DND-41 (cell line): ENCODE results near the gene CEP112.

Source experiments
- ATAC-seq: fragments of 200-7000 bp; cut with Tn5 transposase; 3 replicates; pipeline ENCODE4 v1.9.1; 2021; ENCODE audit warnings: low read depth; ENCODE audit not compliant: insufficient read depth
- DNase-seq: peaks from one replicate; pipeline ENCODE4 v3.0.0-alpha.2; 2020
- H2AFZ ChIP-seq: 2 replicates; pipeline ENCODE4 v1.6.0; 2012; ENCODE audit warnings: low read depth, low read length
- H3K27ac ChIP-seq: 2 replicates; pipeline ENCODE4 v1.5.1; 2012; ENCODE audit warnings: low read length, inconsistent platforms
- H3K27me3 ChIP-seq: fragments of 200-600 bp; sonication (generic); 2 replicates; pipeline ENCODE4 v1.6.0; 2012; ENCODE audit warnings: low read length, mild to moderate bottlenecking, inconsistent platforms; ENCODE audit not compliant: insufficient read depth, poor library complexity
- H3K36me3 ChIP-seq: 2 replicates; pipeline ENCODE4 v1.5.1; 2012; ENCODE audit warnings: low read length, inconsistent platforms; ENCODE audit not compliant: insufficient read depth
- H3K4me1 ChIP-seq: 2 replicates; pipeline ENCODE4 v1.5.1; 2012; ENCODE audit warnings: mild to moderate bottlenecking, low read length; ENCODE audit not compliant: insufficient read depth
- H3K4me2 ChIP-seq: 2 replicates; pipeline ENCODE4 v1.6.0; 2012; ENCODE audit warnings: mild to moderate bottlenecking, moderate library complexity, low read length, inconsistent platforms; ENCODE audit not compliant: insufficient read depth
- H3K4me3 ChIP-seq, 2 experiments: fragments of 200-600 bp in 1 of 2; shearing (Covaris generic) in 1 of 2; 2 replicates each; pipeline ENCODE4 v1.5.1; 2012 to 2016; ENCODE audit warnings: inconsistent platforms in 2 of 2, low read length in 2 of 2, mild to moderate bottlenecking in 2 of 2, low read depth in 1 of 2, moderate library complexity in 1 of 2
- H3K79me2 ChIP-seq: 2 replicates; pipeline ENCODE4 v1.6.0; 2012; ENCODE audit warnings: low read length, inconsistent platforms; ENCODE audit not compliant: insufficient read depth
- H3K9ac ChIP-seq: 2 replicates; pipeline ENCODE4 v1.6.0; 2012; ENCODE audit warnings: low read depth, mild to moderate bottlenecking, inconsistent platforms, low read length, moderate library complexity
- H3K9me3 ChIP-seq: 2 replicates; pipeline ENCODE4 v1.5.1; 2012; ENCODE audit warnings: low read length, moderate library complexity, mild to moderate bottlenecking, inconsistent platforms; ENCODE audit not compliant: insufficient read depth, severe bottlenecking
- H4K20me1 ChIP-seq: 2 replicates; pipeline ENCODE4 v1.6.0; 2012; ENCODE audit warnings: low read length; ENCODE audit not compliant: insufficient read depth
- CTCF ChIP-seq: IDR thresholded peaks from 2 replicates; pipeline ENCODE4 v1.5.1; 2012; ENCODE audit warnings: borderline replicate concordance, low read length, moderate library complexity, mild to moderate bottlenecking; ENCODE audit not compliant: poor library complexity, severe bottlenecking; ENCODE audit errors: extremely low read depth
- EZH2 ChIP-seq: IDR thresholded peaks from 3 replicates; pipeline ENCODE4 v1.6.1; 2012; ENCODE audit warnings: borderline replicate concordance, low read depth, mild to moderate bottlenecking, moderate library complexity, low read length, inconsistent platforms; ENCODE audit not compliant: severe bottlenecking

The CEP112 gene

GRCh38 chr17:65626451-65626850, 565.5 kb downstream of the CEP112 start:
- Histone ChIP-seq H3K4me3 (no peak overlapping the region), H4K20me1 (no peaks in the 10 kb centered on the region), H3K9me3 (no peaks in the 10 kb centered on the region), H3K27me3 (no peaks in the 10 kb centered on the region), H3K79me2 (no peaks in the 10 kb centered on the region), H3K27ac (no peak overlapping the region), H3K9ac (no peak overlapping the region), H3K4me2 (no peak overlapping the region), H3K36me3 (no peaks in the 10 kb centered on the region), H2AFZ (no peak overlapping the region), H3K4me1 (no peaks in the 10 kb centered on the region)
- DNase-seq = no peak
- TF ChIP-seq CTCF = no peak
- no peak for TF ChIP-seq EZH2
- no peak for ATAC-seq

GRCh38 chr17:65618516-65618915, 573.4 kb downstream of the CEP112 start:
- Histone ChIP-seq H3K4me2 (no peak overlapping the region), H3K27ac (no peak overlapping the region), H3K79me2 (no peaks in the 10 kb centered on the region), H3K9me3 (no peaks in the 10 kb centered on the region), H2AFZ (no peak overlapping the region), H3K4me3 (no peak overlapping the region), H3K27me3 (no peaks in the 10 kb centered on the region), H4K20me1 (no peaks in the 10 kb centered on the region), H3K36me3 (no peaks in the 10 kb centered on the region), H3K9ac (no peak overlapping the region), H3K4me1 (no peaks in the 10 kb centered on the region)
- no peak for TF ChIP-seq EZH2
- TF ChIP-seq CTCF = no peak
- ATAC-seq = no peak
- no peak for DNase-seq

GRCh38 chr17:65617496-65617895, 574.4 kb downstream of the CEP112 start:
- no peaks in the 10 kb centered on the region for H4K20me1 ChIP-seq
- H3K36me3 ChIP-seq = no peaks in the 10 kb centered on the region
- no peak for TF ChIP-seq CTCF
- TF ChIP-seq EZH2 = no peak
- H2AFZ ChIP-seq = no peak overlapping the region
- no peak overlapping the region for H3K4me2 ChIP-seq
- no peaks in the 10 kb centered on the region for H3K27me3 ChIP-seq
- no peak overlapping the region for H3K4me3 ChIP-seq
- ATAC-seq (no peak), DNase-seq (no peak)
- no peaks in the 10 kb centered on the region for H3K9me3 ChIP-seq
- H3K27ac ChIP-seq = no peak overlapping the region
- no peaks in the 10 kb centered on the region for H3K4me1 ChIP-seq
- H3K79me2 ChIP-seq = no peaks in the 10 kb centered on the region
- no peak overlapping the region for H3K9ac ChIP-seq

GRCh38 chr17:65609749-65610148, 582.2 kb downstream of the CEP112 start:
- DNase-seq (no peak), ATAC-seq (no peak)
- Histone ChIP-seq H4K20me1 (no peaks in the 10 kb centered on the region), H3K27ac (no peak overlapping the region), H3K4me2 (no peak overlapping the region), H3K9ac (no peak overlapping the region), H2AFZ (no peak overlapping the region), H3K79me2 (no peaks in the 10 kb centered on the region), H3K27me3 (no peaks in the 10 kb centered on the region), H3K9me3 (no peaks in the 10 kb centered on the region), H3K36me3 (no peaks in the 10 kb centered on the region), H3K4me1 (no peaks in the 10 kb centered on the region), H3K4me3 (no peak overlapping the region)
- TF ChIP-seq EZH2 (no peak), CTCF (no peak)
